Lung microvascular endothelial cell (primary cell): ENCODE data around the gene WDR44. TPM values are rescaled to one million over a fixed set of nuclear protein-coding genes. Genes with fewer than 3 reads are reported as not detected.
A peak's percentile ranks its signal among the peaks of the same experiment; 100 is the strongest.
"Not testable (repeated sequence)": the region's sequence is repeated elsewhere in the genome, so short reads cannot be mapped to it uniquely, and the experiment has no call there.

Experiments
- DNase-seq, 2 donors: peaks; one replicate each; pipeline versions ENCODE4 v3.0.0 to v3.0.0-alpha.2; 2010; ENCODE audit warnings: low read depth in 2 of 2
- total RNA-seq: library from RNA; depleted of rRNA; stranded (reverse); fragments of >200 nt; gene quantifications from 2 replicates; pipeline ENCODE4 v1.2.1, GENCODE V29; 2014

Gene WDR44
- total RNA-seq, 1 donor from 2014 or later = 8.3 TPM

GRCh38 chrX:118480172-118480571 lies 134.3 kb downstream of the WDR44 start:
- no peak for DNase-seq

- not testable (repeated sequence) for DNase-seq
Observed at GRCh38 chrX:118482384-118482783, 136.5 kb downstream of the WDR44 start.

- no peak for DNase-seq
Observed at GRCh38 chrX:118484216-118484903, 138.5 kb downstream of the WDR44 start.

- not testable (repeated sequence) for DNase-seq
Observed at GRCh38 chrX:118486693-118487092, 140.8 kb downstream of the WDR44 start.

GRCh38 chrX:118493016-118493415 lies 147.1 kb downstream of the WDR44 start:
- DNase-seq = no peak

GRCh38 chrX:118493653-118494297 lies 147.9 kb downstream of the WDR44 start:
- DNase-seq = no peak

GRCh38 chrX:118495061-118495921 lies 149.4 kb downstream of the WDR44 start, which contains the start of gene DOCK11:
Gene DOCK11, plus strand, starts transcription at chrX:118495815. Its CDS starts 157 bp downstream, at chrX:118495972.
- DNase-seq = peak; percentile 20 to 37

- no peak for DNase-seq
Observed at GRCh38 chrX:118495958-118496762, 150.3 kb downstream of the WDR44 start.

GRCh38 chrX:118496763-118497079 lies 150.8 kb downstream of the WDR44 start:
- DNase-seq = no peak

- no peak for DNase-seq
Observed at GRCh38 chrX:118497180-118497818, 151.4 kb downstream of the WDR44 start.

- no peak for DNase-seq
Observed at GRCh38 chrX:118498351-118498750, 152.4 kb downstream of the WDR44 start.

GRCh38 chrX:118498755-118499154 lies 152.8 kb downstream of the WDR44 start:
- no peak for DNase-seq

GRCh38 chrX:118499295-118499694 lies 153.4 kb downstream of the WDR44 start:
- DNase-seq = no peak

Other genes starting within 250 kb of the WDR44 start
- gene KLHL13, start 229.3 kb upstream of the WDR44 start, total RNA-seq = under 0.01 and 1.7 TPM in 2 replicates
- 0.20 and 0.22 TPM in 2 replicates for gene DOCK11, start 149.7 kb downstream of the WDR44 start, total RNA-seq